ENCODE measurements around the gene RAD51C. TPM values are rescaled to one million over a fixed set of nuclear protein-coding genes. Genes with fewer than 3 reads are reported as not detected.

Gene RAD51C
- total and polyA plus RNA-seq, 10 of the 15 experiments (the other 5 are each of a cell fraction or from before 2014, with no cell fraction given), result 59.6 to 267 (median 106) TPM

DNA sequence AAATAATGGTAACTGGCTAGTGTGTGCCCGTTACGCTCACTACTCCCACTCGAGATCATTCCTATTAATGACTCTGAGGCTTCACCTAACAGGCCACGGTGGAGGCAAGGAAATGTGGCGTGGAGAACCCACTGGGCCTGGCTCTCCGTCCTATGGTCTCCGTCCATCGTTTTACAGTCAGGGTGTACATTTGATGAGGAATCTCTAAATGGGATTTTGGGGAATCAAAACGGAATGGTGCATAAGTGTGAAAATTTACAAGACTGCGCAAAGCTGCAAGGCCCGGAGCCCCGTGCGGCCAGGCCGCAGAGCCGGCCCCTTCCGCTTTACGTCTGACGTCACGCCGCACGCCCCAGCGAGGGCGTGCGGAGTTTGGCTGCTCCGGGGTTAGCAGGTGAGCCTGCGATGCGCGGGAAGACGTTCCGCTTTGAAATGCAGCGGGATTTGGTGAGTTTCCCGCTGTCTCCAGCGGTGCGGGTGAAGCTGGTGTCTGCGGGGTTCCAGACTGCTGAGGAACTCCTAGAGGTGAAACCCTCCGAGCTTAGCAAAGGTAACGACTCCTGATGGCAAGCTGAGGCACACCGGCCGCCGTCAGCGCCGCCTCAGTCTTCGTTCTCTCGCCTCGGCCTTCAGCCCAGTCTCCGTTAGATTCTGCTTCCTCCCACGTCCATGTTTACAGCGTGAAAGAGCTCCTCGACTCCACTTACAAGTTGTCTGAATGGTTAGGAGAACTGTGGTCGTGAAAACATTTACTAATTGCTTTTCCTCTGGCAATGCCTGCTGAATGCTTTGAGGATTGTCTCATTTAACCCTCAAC, at the start of gene RAD51C (continued):
- TF ChIP-seq, protein P1, sequence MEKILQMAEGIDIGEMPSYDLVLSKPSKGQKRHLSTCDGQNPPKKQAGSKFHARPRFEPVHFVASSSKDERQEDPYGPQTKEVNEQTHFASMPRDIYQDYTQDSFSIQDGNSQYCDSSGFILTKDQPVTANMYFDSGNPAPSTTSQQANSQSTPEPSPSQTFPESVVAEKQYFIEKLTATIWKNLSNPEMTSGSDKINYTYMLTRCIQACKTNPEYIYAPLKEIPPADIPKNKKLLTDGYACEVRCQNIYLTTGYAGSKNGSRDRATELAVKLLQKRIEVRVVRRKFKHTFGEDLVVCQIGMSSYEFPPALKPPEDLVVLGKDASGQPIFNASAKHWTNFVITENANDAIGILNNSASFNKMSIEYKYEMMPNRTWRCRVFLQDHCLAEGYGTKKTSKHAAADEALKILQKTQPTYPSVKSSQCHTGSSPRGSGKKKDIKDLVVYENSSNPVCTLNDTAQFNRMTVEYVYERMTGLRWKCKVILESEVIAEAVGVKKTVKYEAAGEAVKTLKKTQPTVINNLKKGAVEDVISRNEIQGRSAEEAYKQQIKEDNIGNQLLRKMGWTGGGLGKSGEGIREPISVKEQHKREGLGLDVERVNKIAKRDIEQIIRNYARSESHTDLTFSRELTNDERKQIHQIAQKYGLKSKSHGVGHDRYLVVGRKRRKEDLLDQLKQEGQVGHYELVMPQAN (conservative IDR thresholded peaks at IDR 0.05), result peak; percentile 95
- TF ChIP-seq YBX1 (IDR thresholded peaks at IDR 0.05) (no peak), POU2F2 (IDR thresholded peaks at IDR 0.05; ENCODE audit: borderline replicate concordance, low read depth, low read length) (peak; percentile 71; the same call in 1 of the 3 replicates), MLLT1 (IDR thresholded peaks at IDR 0.05) (peak; percentile 99), ZNF24 (IDR thresholded peaks at IDR 0.05) (0 out of 2 replicates have a peak, but pooled peaks have one; percentile 40), IKZF1 (conservative IDR thresholded peaks at IDR 0.05) (peak; percentile 71), ZNF384 (IDR thresholded peaks at IDR 0.05; ENCODE audit: borderline replicate concordance, low read depth, low read length) (no peak), CREB1 (IDR thresholded peaks at IDR 0.05; ENCODE audit: low read depth) (peak; percentile 89), PML (IDR thresholded peaks at IDR 0.05; ENCODE audit: low read length) (peak; percentile 85), CHD1 (IDR thresholded peaks at IDR 0.05; ENCODE audit: low read depth, low read length) (no peak), MTA3 (IDR thresholded peaks at IDR 0.05; ENCODE audit: borderline replicate concordance, low read length) (no peak), ETV6 (conservative IDR thresholded peaks at IDR 0.05 in 1 of 2, IDR thresholded peaks at IDR 0.05 in 1 of 2; ENCODE audit: borderline replicate concordance in 1 of 2, low read depth in 1 of 2) (peak in 1 of 2 experiments; percentile 80; a peak in 1 of 4 replicates), ZNF217 (IDR thresholded peaks at IDR 0.05) (0 out of 2 replicates have a peak, but pooled peaks have one; percentile 56)
- TF ChIP-seq, protein P2, sequence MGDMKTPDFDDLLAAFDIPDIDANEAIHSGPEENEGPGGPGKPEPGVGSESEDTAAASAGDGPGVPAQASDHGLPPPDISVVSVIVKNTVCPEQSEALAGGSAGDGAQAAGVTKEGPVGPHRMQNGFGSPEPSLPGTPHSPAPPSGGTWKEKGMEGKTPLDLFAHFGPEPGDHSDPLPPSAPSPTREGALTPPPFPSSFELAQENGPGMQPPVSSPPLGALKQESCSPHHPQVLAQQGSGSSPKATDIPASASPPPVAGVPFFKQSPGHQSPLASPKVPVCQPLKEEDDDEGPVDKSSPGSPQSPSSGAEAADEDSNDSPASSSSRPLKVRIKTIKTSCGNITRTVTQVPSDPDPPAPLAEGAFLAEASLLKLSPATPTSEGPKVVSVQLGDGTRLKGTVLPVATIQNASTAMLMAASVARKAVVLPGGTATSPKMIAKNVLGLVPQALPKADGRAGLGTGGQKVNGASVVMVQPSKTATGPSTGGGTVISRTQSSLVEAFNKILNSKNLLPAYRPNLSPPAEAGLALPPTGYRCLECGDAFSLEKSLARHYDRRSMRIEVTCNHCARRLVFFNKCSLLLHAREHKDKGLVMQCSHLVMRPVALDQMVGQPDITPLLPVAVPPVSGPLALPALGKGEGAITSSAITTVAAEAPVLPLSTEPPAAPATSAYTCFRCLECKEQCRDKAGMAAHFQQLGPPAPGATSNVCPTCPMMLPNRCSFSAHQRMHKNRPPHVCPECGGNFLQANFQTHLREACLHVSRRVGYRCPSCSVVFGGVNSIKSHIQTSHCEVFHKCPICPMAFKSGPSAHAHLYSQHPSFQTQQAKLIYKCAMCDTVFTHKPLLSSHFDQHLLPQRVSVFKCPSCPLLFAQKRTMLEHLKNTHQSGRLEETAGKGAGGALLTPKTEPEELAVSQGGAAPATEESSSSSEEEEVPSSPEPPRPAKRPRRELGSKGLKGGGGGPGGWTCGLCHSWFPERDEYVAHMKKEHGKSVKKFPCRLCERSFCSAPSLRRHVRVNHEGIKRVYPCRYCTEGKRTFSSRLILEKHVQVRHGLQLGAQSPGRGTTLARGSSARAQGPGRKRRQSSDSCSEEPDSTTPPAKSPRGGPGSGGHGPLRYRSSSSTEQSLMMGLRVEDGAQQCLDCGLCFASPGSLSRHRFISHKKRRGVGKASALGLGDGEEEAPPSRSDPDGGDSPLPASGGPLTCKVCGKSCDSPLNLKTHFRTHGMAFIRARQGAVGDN (IDR thresholded peaks at IDR 0.05), result peak; percentile 100

All from GM12878 (cell line).